HepG2 (cell line): ENCODE data around the gene SLC50A1. TPM values are rescaled to one million over a fixed set of nuclear protein-coding genes. Genes with fewer than 3 reads are reported as not detected.

ENCODE experiments used
- ARID4A ChIP-seq: sonication (generic); formaldehyde crosslinking; IDR thresholded peaks from 2 replicates; pipeline ENCODE4 v1.5.0; 2020; ENCODE audit warnings: mild to moderate bottlenecking, missing genetic modification reagents, borderline replicate concordance
- GTF2F1 ChIP-seq: fragments of 150-350 bp; IDR thresholded peaks from 2 replicates; pipeline ENCODE4 v1.6.1; 2014; ENCODE audit warnings: low read length
- HNF1A ChIP-seq, 2 experiments: sonication (generic) in 1 of 2; formaldehyde crosslinking in 1 of 2; IDR thresholded peaks; 2 replicates each; pipeline versions ENCODE4 v1.4.0 to v1.6.1; 2016 to 2020; ENCODE audit warnings: borderline replicate concordance in 1 of 2, low read depth in 1 of 2, mild to moderate bottlenecking in 1 of 2, missing genetic modification reagents in 1 of 2
- KLF12 ChIP-seq: sonication (generic); formaldehyde crosslinking; IDR thresholded peaks from 2 replicates; pipeline ENCODE4 v1.4.0; 2020; ENCODE audit warnings: missing genetic modification reagents, borderline replicate concordance
- NBN ChIP-seq: fragments of 450-650 bp; conservative IDR thresholded peaks from 2 replicates; pipeline ENCODE4 v1.6.1; 2017
- RFXANK ChIP-seq: IDR thresholded peaks from 2 replicates; pipeline ENCODE4 v1.6.1; 2016
- RNF2 ChIP-seq: fragments of 450-650 bp; conservative IDR thresholded peaks from 2 replicates; pipeline ENCODE4 v1.6.1; 2016; ENCODE audit warnings: low read depth
- SMARCC2 ChIP-seq: fragments of 450-650 bp; IDR thresholded peaks from 2 replicates; pipeline ENCODE4 v1.6.1; 2017; ENCODE audit warnings: antibody characterized with exemption, mild to moderate bottlenecking
- XBP1 ChIP-seq: sonication (generic); formaldehyde crosslinking; IDR thresholded peaks from 2 replicates; pipeline ENCODE4 v1.5.0; 2020; ENCODE audit warnings: missing genetic modification reagents
- ZGPAT ChIP-seq: IDR thresholded peaks from 2 replicates; pipeline ENCODE4 v1.6.1; 2016; ENCODE audit warnings: mild to moderate bottlenecking
- ZHX1 ChIP-seq: sonication (generic); formaldehyde crosslinking; IDR thresholded peaks from 2 replicates; pipeline ENCODE4 v1.8.1; 2022; ENCODE audit warnings: low read depth, mild to moderate bottlenecking, missing genetic modification reagents
- ZNF160 ChIP-seq: sonication (generic); formaldehyde crosslinking; IDR thresholded peaks from 2 replicates; pipeline ENCODE4 v1.8.0; 2022; ENCODE audit warnings: mild to moderate bottlenecking, inconsistent platforms, missing genetic modification reagents
- ZNF350 ChIP-seq: sonication (generic); formaldehyde crosslinking; IDR thresholded peaks from 2 replicates; pipeline ENCODE4 v1.4.0; 2020; ENCODE audit warnings: mild to moderate bottlenecking, low read depth, missing genetic modification reagents, borderline replicate concordance
- ZNF451 ChIP-seq: sonication (generic); formaldehyde crosslinking; IDR thresholded peaks from 2 replicates; pipeline ENCODE4 v1.5.0; 2020; ENCODE audit warnings: mild to moderate bottlenecking, missing genetic modification reagents
- ZNF652 ChIP-seq: IDR thresholded peaks from 2 replicates; pipeline ENCODE4 v1.6.1; 2016; ENCODE audit warnings: low read depth, borderline replicate concordance
- polyA plus RNA-seq, 8 experiments: library from polyadenylated mRNA; depleted of rRNA in 3 of 8; stranded (reverse) in 7 of 8; unstranded in 1 of 8; fragments of >200 nt; fragmentation: Illumina TruSeq in 4 of 8; extraction: Trizol in 4 of 8; gene quantifications; 2 replicates each; pipeline versions ENCODE4 v1.2.1 to v1.2.3, GENCODE V29; 2011 to 2016; ENCODE audit warnings: low read depth in 4 of 8, missing spikeins in 1 of 8, mixed read lengths in 1 of 8; ENCODE audit not compliant: insufficient read depth in 1 of 8
- total RNA-seq, 5 experiments: library from RNA; depleted of rRNA; stranded (reverse); fragments of >200 nt; fragmentation: Illumina TruSeq; extraction: Trizol; gene quantifications; 2 replicates each; pipeline ENCODE4 v1.2.3, GENCODE V29; 2016; ENCODE audit warnings: low read depth in 1 of 5

Gene SLC50A1
- total and polyA plus RNA-seq, 2 of the 13 experiments (the other 11 are each of a cell fraction or from before 2014, with no cell fraction given) = 22.5 to 46.8 TPM

DNA sequence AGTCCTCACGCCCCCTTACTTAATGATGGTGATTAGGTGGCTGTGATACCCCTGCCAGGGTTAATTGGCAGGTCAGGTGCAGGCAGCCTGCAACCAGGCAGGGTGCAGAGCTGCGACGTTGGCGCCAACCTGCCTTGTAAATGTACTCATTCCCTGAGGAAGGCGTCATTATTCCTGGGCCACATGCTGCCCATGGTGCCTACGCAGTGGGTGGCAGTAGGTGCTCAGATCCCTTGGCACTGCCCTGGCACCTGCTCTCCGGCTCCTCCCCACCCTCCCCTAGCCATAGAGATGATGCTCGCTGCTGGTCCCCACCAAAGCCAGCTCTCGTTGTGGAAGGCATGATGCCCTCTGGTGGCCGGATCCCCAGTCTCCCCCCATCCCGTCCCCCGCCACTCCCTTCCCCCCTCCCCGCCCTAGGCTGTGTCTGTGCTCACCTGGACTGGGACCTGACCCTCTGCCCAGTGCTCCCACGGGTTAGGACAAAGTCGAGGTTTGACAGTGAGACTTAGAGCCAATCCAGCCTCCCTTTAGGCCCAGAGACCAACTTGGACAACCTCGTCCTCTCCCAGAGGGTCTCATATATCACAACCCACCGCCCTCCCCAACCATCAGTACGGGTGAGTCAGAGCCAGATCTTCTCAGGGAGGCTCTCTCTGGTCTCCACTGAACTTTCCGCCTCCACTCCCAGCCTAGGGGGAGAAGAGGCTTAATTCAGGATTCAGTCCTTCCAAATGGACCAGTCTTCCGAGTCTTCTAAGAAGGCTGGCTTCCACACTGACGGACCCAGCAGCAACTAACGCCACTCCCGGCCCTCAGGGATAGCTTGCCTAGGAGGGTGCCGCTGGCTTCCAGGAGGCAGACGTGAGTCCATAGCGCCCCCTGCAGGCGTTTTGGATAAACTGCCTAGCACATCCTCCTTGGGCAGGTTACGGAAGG is 31.8 kb downstream of the SLC50A1 start (continued):
- TF ChIP-seq ARID4A (CRISPR knock-in tag) (peak; percentile 44), NBN (no peak), HNF1A (IDR thresholded peaks at IDR 0.05; ENCODE audit: low read depth) (no peak), HNF1A (CRISPR knock-in tag; IDR thresholded peaks at IDR 0.05; ENCODE audit: borderline replicate concordance) (no peak), RFXANK (CRISPR knock-in tag) (no peak), ZNF160 (CRISPR knock-in tag) (0 out of 2 replicates have a peak, but pooled peaks have one; percentile 43), ZNF451 (CRISPR knock-in tag) (no peak), ZGPAT (CRISPR knock-in tag) (0 out of 2 replicates have a peak, but pooled peaks have one; percentile 48), ZHX1 (CRISPR knock-in tag) (no peak), RNF2 (no peak), SMARCC2 (no peak), ZNF652 (CRISPR knock-in tag) (0 out of 2 replicates have a peak, but pooled peaks have one; percentile 34), GTF2F1 (no peak), XBP1 (no peak), KLF12 (CRISPR knock-in tag) (no peak), ZNF350 (peak; percentile 64; the same call in 1 of the 2 replicates)
